ENCODE data around the gene ACSF2. TPM values are rescaled to one million over a fixed set of nuclear protein-coding genes. Genes with fewer than 3 reads are reported as not detected.

Gene ACSF2
- total RNA-seq, 1 experiment from 2014 or later: 12.2 TPM

GRCh38 chr17:50461550-50462132 lies 35.6 kb downstream of the ACSF2 start:
- H3K9me3 ChIP-seq (ENCODE audit: control insufficient read depth, low read depth, low read length): no peaks in the 10 kb centered on the region
- DNase-seq: no peak
- H3K27ac ChIP-seq (ENCODE audit: insufficient read length, low read depth, low read length): no peak overlapping the region

More at GRCh38 chr17:50461550-50462132, 35.6 kb downstream of the ACSF2 start:
- no peak overlapping the region for H4K8ac ChIP-seq (replicated peaks; ENCODE audit: insufficient read length, low read depth, low read length)
- Mint-ChIP-seq H3K9me3 (no peaks in the 10 kb centered on the region), H3K27me3 (ENCODE audit: low read depth) (peaks cover 3% of the 10 kb centered on the region; the same call in 1 of the 2 replicates), H3K4me1 (no peaks in the 10 kb centered on the region), H3K27ac (peak overlapping the region in 2 of 3 experiments; percentile 1 to 28; a peak in 1 of 7 replicates), H3K4me3 (no peak overlapping the region), H3K36me3 (ENCODE audit: insufficient read depth in 1 of 3, low read depth in 3 of 3) (peaks cover 0 to 4% (median 2%) of the 10 kb centered on the region in 3 experiments; a peak in 3 of 7 replicates)
- H3K56ac ChIP-seq (ENCODE audit: insufficient read length, low read depth, low read length): no peak overlapping the region
- no peaks in the 10 kb centered on the region for H3K79me2 ChIP-seq (ENCODE audit: insufficient read depth, low read length)
- no peak overlapping the region for H2BK12ac ChIP-seq (ENCODE audit: insufficient read length, low read depth, low read length)
- H4K20me1 ChIP-seq (ENCODE audit: control insufficient read depth, insufficient read depth, insufficient read length): no peaks in the 10 kb centered on the region
- no peak overlapping the region for H3T11ph ChIP-seq (ENCODE audit: low read length)
- no peak overlapping the region for H3K23ac ChIP-seq (ENCODE audit: insufficient read length, low read depth, low read length)
- no peak overlapping the region for H2BK20ac ChIP-seq (ENCODE audit: low read depth, low read length, poor library complexity, severe bottlenecking)
- no peaks in the 10 kb centered on the region for H3K79me1 ChIP-seq (ENCODE audit: insufficient read depth, low read depth, low read length, poor library complexity, severe bottlenecking)
- no peaks in the 10 kb centered on the region for H3K27me3 ChIP-seq (ENCODE audit: insufficient read depth, low read length)
- H4K5ac ChIP-seq (ENCODE audit: insufficient read length, low read depth, low read length): no peak overlapping the region
- TF ChIP-seq CTCF (conservative IDR thresholded peaks at IDR 0.05): no peak
- no peak overlapping the region for H2BK5ac ChIP-seq (ENCODE audit: insufficient read length, low read length)
- no peak overlapping the region for H3K4me2 ChIP-seq (ENCODE audit: insufficient read depth, insufficient read length, low read length)
- H3K4ac ChIP-seq (ENCODE audit: low read depth, low read length): no peak overlapping the region
- no peak overlapping the region for H2BK15ac ChIP-seq (ENCODE audit: low read depth, low read length)
- H4K91ac ChIP-seq (ENCODE audit: insufficient read length, low read depth, low read length): no peak overlapping the region
- no CpG with 5 or more reads among the region's 14 CpGs for WGBS (ENCODE audit: extremely low coverage, insufficient read length, low lambda C conversion rate)
- no peak overlapping the region for H2AK5ac ChIP-seq (ENCODE audit: insufficient read length, low read length)
- H3K4me1 ChIP-seq (ENCODE audit: insufficient read depth, low read length): no peaks in the 10 kb centered on the region
- H3K23me2 ChIP-seq (ENCODE audit: insufficient read length, low read depth, low read length, poor library complexity, severe bottlenecking): peaks cover 4% of the 10 kb centered on the region
- H2BK120ac ChIP-seq (ENCODE audit: low read depth, low read length, poor library complexity, severe bottlenecking): no peak overlapping the region
- H3K18ac ChIP-seq (ENCODE audit: insufficient read length, low read depth, low read length): no peak overlapping the region
- H3K14ac ChIP-seq (ENCODE audit: insufficient read depth, low read length): no peak overlapping the region
- no peak overlapping the region for H3K9ac ChIP-seq (ENCODE audit: extremely low read depth, insufficient read length, low read length)
- H2AFZ ChIP-seq (ENCODE audit: low read length): no peak overlapping the region
